ENCODE measurements around the gene CLTCL1.

The CLTCL1 gene

GRCh38 chr22:19195796-19196731, 95.5 kb downstream of the CLTCL1 start:
- DNase-seq: no peak

- DNase-seq: no peak
Measured at GRCh38 chr22:19194766-19195536, 96.6 kb downstream of the CLTCL1 start.

- DNase-seq: no peak
Measured at GRCh38 chr22:19193879-19194278, 97.6 kb downstream of the CLTCL1 start.

- no peak for DNase-seq
Measured at GRCh38 chr22:19187716-19188563, 103.6 kb downstream of the CLTCL1 start.

- no peak for DNase-seq
Measured at GRCh38 chr22:19184276-19184997, 107.1 kb downstream of the CLTCL1 start.

GRCh38 chr22:19183216-19183615, 108.3 kb downstream of the CLTCL1 start:
- no peak for DNase-seq

GRCh38 chr22:19182472-19183157, 108.9 kb downstream of the CLTCL1 start:
- no peak for DNase-seq

GRCh38 chr22:19181786-19182471, 109.6 kb downstream of the CLTCL1 start:
- no peak for DNase-seq

GRCh38 chr22:19180740-19181410, 110.6 kb downstream of the CLTCL1 start:
- no peak for DNase-seq

GRCh38 chr22:19180234-19180633, 111.3 kb downstream of the CLTCL1 start:
- DNase-seq: no peak

- DNase-seq: peak in 11 of 14 donors; percentile 37 to 75 (median 65)
Measured at GRCh38 chr22:19179497-19180048, 111.9 kb downstream of the CLTCL1 start.

- peak in 13 of 14 donors; percentile 52 to 91 (median 78) for DNase-seq
Measured at GRCh38 chr22:19178657-19179496, 112.6 kb downstream of the CLTCL1 start, which contains the start of gene SLC25A1. Gene SLC25A1, minus strand, starts transcription at chr22:19178736. Its CDS starts 63 bp downstream, at chr22:19178673.

- DNase-seq: peak in 3 of 14 donors; percentile 40 to 77 (median 60)
Measured at GRCh38 chr22:19178065-19178656, 113.4 kb downstream of the CLTCL1 start.

- DNase-seq: no peak
Measured at GRCh38 chr22:19177164-19178064, 114.1 kb downstream of the CLTCL1 start.

GRCh38 chr22:19176732-19177131, 114.8 kb downstream of the CLTCL1 start:
- DNase-seq: no peak

- no peak for DNase-seq
Measured at GRCh38 chr22:19176175-19176643, 115.3 kb downstream of the CLTCL1 start.
